Ovary (tissue), 3 donors: Measurements from ENCODE around the gene MAP1LC3B.

Experiments used
- CTCF ChIP-seq, 3 donors: fragments of 450-650 bp in 2 of 3; fragments of 200-600 bp in 1 of 3; IDR thresholded peaks; one replicate each; pipeline versions ENCODE4 v1.5.1 to v1.8.0; 2016 to 2022; ENCODE audit warnings: antibody characterized with exemption in 3 of 3, mild to moderate bottlenecking in 1 of 3
- EP300 ChIP-seq: sonication (generic); formaldehyde crosslinking; IDR thresholded peaks from one replicate; pipeline ENCODE4 v1.6.1; 2017; ENCODE audit warnings: antibody characterized with exemption
- POLR2A ChIP-seq: fragments of 450-650 bp; IDR thresholded peaks from one replicate; pipeline ENCODE4 v1.6.1; 2017; ENCODE audit warnings: antibody characterized with exemption, mild to moderate bottlenecking, moderate library complexity
- donor health status: DM: no; HTN: no; CAD: no.

- TF ChIP-seq CTCF (IDR thresholded peaks at IDR 0.05) (no peak), POLR2A (no peak), EP300 (no peak)
Measured at GRCh38 chr16:87426423-87427215, 34.5 kb downstream of the MAP1LC3B start.
